IMR-90 (cell line): Measurements from ENCODE around the gene PTPRK. TPM values are rescaled to one million over a fixed set of nuclear protein-coding genes. Genes with fewer than 3 reads are reported as not detected.

Experiments
- ATAC-seq: fragments of 200-7000 bp; cut with Tn5 transposase; 2 replicates; pipeline ENCODE4 v1.9.1; 2020; ENCODE audit warnings: low read depth, mild to moderate bottlenecking, moderate library complexity
- BruUV-seq: library from RNA; stranded (reverse); fragments of 400-500 nt; replicated peaks from 2 replicates; lab custom pipeline; 2021; lab: Mats Ljungman, UMichigan
- CTCF ChIA-PET: fragments of 300-600 bp; formaldehyde crosslinking; extraction: SDS; loops from one replicate; lab custom pipeline; 2021; ENCODE audit warnings: antibody characterized with exemption; lab: Yijun Ruan, JAX
- POLR2A ChIA-PET: fragments of 300-600 bp; sonication (Branson Sonifier 250); formaldehyde crosslinking; loops from one replicate; lab custom pipeline; 2022; ENCODE audit warnings: antibody characterized with exemption; ENCODE audit not compliant: unreplicated experiment; lab: Charles Lee
- DNase-seq: peaks from one replicate; pipeline ENCODE4 v3.0.0; 2013
- H2AFZ ChIP-seq: replicated peaks from 2 replicates; pipeline ENCODE3; 2013; ENCODE audit warnings: low read length, mild to moderate bottlenecking; ENCODE audit not compliant: poor library complexity
- H2AK5ac ChIP-seq: 2 replicates; pipeline ENCODE4 v1.6.1; 2013; ENCODE audit warnings: low read depth, low read length, inconsistent platforms
- H2AK9ac ChIP-seq: replicated peaks from 2 replicates; pipeline ENCODE3; 2013; ENCODE audit warnings: mild to moderate bottlenecking, low read depth, low read length, moderate library complexity; ENCODE audit not compliant: poor library complexity
- H2BK120ac ChIP-seq: 2 replicates; pipeline ENCODE4 v1.6.1; 2013; ENCODE audit warnings: low read depth, low read length, inconsistent platforms
- H2BK15ac ChIP-seq: 3 replicates; pipeline ENCODE4 v1.6.1; 2013; ENCODE audit warnings: low read depth, low read length, inconsistent platforms
- H2BK20ac ChIP-seq: 2 replicates; pipeline ENCODE4 v1.6.1; 2013; ENCODE audit warnings: low read depth, mild to moderate bottlenecking, inconsistent platforms, low read length, moderate library complexity
- H2BK5ac ChIP-seq: 2 replicates; pipeline ENCODE4 v1.6.1; 2013; ENCODE audit warnings: mild to moderate bottlenecking, low read depth, low read length, inconsistent platforms; ENCODE audit not compliant: poor library complexity, severe bottlenecking
- H3K14ac ChIP-seq: replicated peaks from 2 replicates; pipeline ENCODE4 v1.6.1; 2013; ENCODE audit warnings: low read depth, low read length, inconsistent platforms
- H3K18ac ChIP-seq: 2 replicates; pipeline ENCODE4 v1.6.1; 2013; ENCODE audit warnings: low read depth, low read length, control low read depth
- H3K23ac ChIP-seq: 2 replicates; pipeline ENCODE4 v1.6.1; 2013; ENCODE audit warnings: low read depth, low read length, inconsistent platforms
- H3K27ac ChIP-seq: 2 replicates; pipeline ENCODE4 v1.5.1; 2013; ENCODE audit warnings: mild to moderate bottlenecking, control low read depth, low read length; ENCODE audit not compliant: insufficient read depth
- H3K27me3 ChIP-seq: 2 replicates; pipeline ENCODE4 v1.6.1; 2013; ENCODE audit warnings: low read length; ENCODE audit not compliant: control insufficient read depth, insufficient read depth
- H3K36me3 ChIP-seq: 2 replicates; pipeline ENCODE4 v1.6.1; 2013; ENCODE audit warnings: low read length, mixed read lengths; ENCODE audit not compliant: control insufficient read depth, insufficient read depth
- H3K4ac ChIP-seq: 2 replicates; pipeline ENCODE4 v1.6.1; 2013; ENCODE audit warnings: low read depth, low read length, inconsistent platforms
- H3K4me1 ChIP-seq: 2 replicates; pipeline ENCODE4 v1.6.1; 2013; ENCODE audit warnings: low read length, mixed read lengths; ENCODE audit not compliant: control insufficient read depth, insufficient read depth
- H3K4me2 ChIP-seq: 2 replicates; pipeline ENCODE4 v1.6.1; 2013; ENCODE audit warnings: low read depth, mild to moderate bottlenecking, control low read depth, low read length, moderate library complexity
- H3K4me3 ChIP-seq: 2 replicates; pipeline ENCODE4 v1.5.1; 2013; ENCODE audit warnings: low read depth, mild to moderate bottlenecking, control low read depth, low read length, moderate library complexity; ENCODE audit not compliant: insufficient read depth
- H3K56ac ChIP-seq: 2 replicates; pipeline ENCODE4 v1.6.1; 2013; ENCODE audit warnings: low read length, inconsistent platforms; ENCODE audit not compliant: insufficient read depth; ENCODE audit errors: extremely low read depth
- H3K79me1 ChIP-seq, 2 experiments: 2 replicates each; pipeline ENCODE4 v1.6.1; 2013; ENCODE audit warnings: low read length in 2 of 2, inconsistent platforms in 1 of 2, low read depth in 1 of 2
- H3K9ac ChIP-seq: 2 replicates; pipeline ENCODE4 v1.6.1; 2013; ENCODE audit warnings: low read depth, low read length, control low read depth
- H3K9me1 ChIP-seq: 2 replicates; pipeline ENCODE4 v1.6.1; 2013; ENCODE audit warnings: low read length, inconsistent platforms; ENCODE audit not compliant: insufficient read depth
- H3K9me3 ChIP-seq: 2 replicates; pipeline ENCODE4 v1.6.1; 2013; ENCODE audit warnings: low read length; ENCODE audit not compliant: control insufficient read depth, insufficient read depth
- H4K20me1 ChIP-seq: 2 replicates; pipeline ENCODE4 v1.6.1; 2013; ENCODE audit warnings: low read length, inconsistent platforms; ENCODE audit not compliant: insufficient read depth
- H4K5ac ChIP-seq: 2 replicates; pipeline ENCODE4 v1.6.1; 2013; ENCODE audit warnings: mild to moderate bottlenecking, low read depth, low read length, control low read depth
- H4K8ac ChIP-seq, 2 experiments: 2 replicates each; pipeline ENCODE4 v1.6.1; 2013; ENCODE audit warnings: low read depth in 2 of 2, low read length in 2 of 2, control low read depth in 1 of 2, inconsistent platforms in 1 of 2
- H4K91ac ChIP-seq: 2 replicates; pipeline ENCODE4 v1.6.1; 2013; ENCODE audit warnings: low read depth, low read length, inconsistent platforms; ENCODE audit not compliant: insufficient read depth
- BHLHE40 ChIP-seq: fragments of 150-350 bp; IDR thresholded peaks from 2 replicates; pipeline ENCODE4 v1.6.1; 2016; ENCODE audit warnings: mild to moderate bottlenecking, low read depth, low read length
- CEBPB ChIP-seq: IDR thresholded peaks from 2 replicates; pipeline ENCODE4 v1.6.1; 2012; ENCODE audit warnings: low read depth, low read length, improper control_type of control experiment
- CHD1 ChIP-seq: IDR thresholded peaks from 2 replicates; pipeline ENCODE4 v1.6.1; 2012; ENCODE audit warnings: low read depth, low read length, improper control_type of control experiment
- FOS ChIP-seq: fragments of 150-350 bp; IDR thresholded peaks from 2 replicates; pipeline ENCODE4 v1.6.1; 2016; ENCODE audit warnings: low read depth, low read length
- MXI1 ChIP-seq: IDR thresholded peaks from 2 replicates; pipeline ENCODE4 v1.6.1; 2012; ENCODE audit warnings: low read depth, mild to moderate bottlenecking, low read length, moderate library complexity, borderline replicate concordance
- RFX5 ChIP-seq: IDR thresholded peaks from 2 replicates; pipeline ENCODE4 v1.8.0; 2012; ENCODE audit warnings: low read depth, mild to moderate bottlenecking, low read length, moderate library complexity
- SMC3 ChIP-seq: fragments of 150-350 bp; IDR thresholded peaks from 2 replicates; pipeline ENCODE4 v1.6.1; 2016; ENCODE audit warnings: low read depth, mild to moderate bottlenecking, antibody characterized with exemption, low read length, moderate library complexity
- WGBS, 2 experiments: methylation state at CpG; one replicate each; pipeline versions ENCODE4 v1.1.5 to v1.1.7; 2013; ENCODE audit warnings: missing lambda C conversion rate in 2 of 2; ENCODE audit not compliant: insufficient read length in 1 of 2; ENCODE audit errors: extremely low coverage in 2 of 2; 5-methylcytosine and 5-hydroxymethylcytosine counted together
- dilution Hi-C: fragments of 300-500 bp; cut with HindIII; formaldehyde crosslinking; loops from one replicate; pipeline ENCODE4 v1.14.3; 2018; ENCODE audit warnings: low sequenced_read_pairs; ENCODE audit not compliant: unreplicated experiment
- in situ Hi-C: fragments of 300-500 bp; cut with MboI; formaldehyde crosslinking; loops from 3 replicates; pipeline ENCODE4 v1.14.3; 2019; ENCODE audit warnings: low sequenced_read_pairs, inconsistent platforms, mixed read lengths
- intact Hi-C: fragments of 100-400 bp; cut with micrococcal nuclease; formaldehyde crosslinking; loops from 2 replicates; pipeline ENCODE4 v1.10.0; 2022
- polyA plus RNA-seq, 3 experiments: library from polyadenylated mRNA; depleted of rRNA; stranded (reverse); fragments of >200 nt; gene quantifications; 2 replicates each; pipeline ENCODE4 v1.2.3, GENCODE V29; 2012; ENCODE audit warnings: low replicate concordance in 1 of 3
- total RNA-seq: library from RNA; depleted of rRNA; stranded (reverse); fragments of >200 nt; gene quantifications from 2 replicates; pipeline ENCODE4 v1.2.3, GENCODE V29; 2012
- TF ChIP-seq, protein P1 (sequence below): fragments of 150-350 bp; IDR thresholded peaks from 2 replicates; pipeline ENCODE4 v1.6.1; 2017; ENCODE audit warnings: mild to moderate bottlenecking, antibody characterized with exemption, low read length, low read depth

The PTPRK gene
- total and polyA plus RNA-seq, 2 of the 4 experiments (the other 2 are of a cell fraction) = 18.0 to 80.8 TPM

DNA sequence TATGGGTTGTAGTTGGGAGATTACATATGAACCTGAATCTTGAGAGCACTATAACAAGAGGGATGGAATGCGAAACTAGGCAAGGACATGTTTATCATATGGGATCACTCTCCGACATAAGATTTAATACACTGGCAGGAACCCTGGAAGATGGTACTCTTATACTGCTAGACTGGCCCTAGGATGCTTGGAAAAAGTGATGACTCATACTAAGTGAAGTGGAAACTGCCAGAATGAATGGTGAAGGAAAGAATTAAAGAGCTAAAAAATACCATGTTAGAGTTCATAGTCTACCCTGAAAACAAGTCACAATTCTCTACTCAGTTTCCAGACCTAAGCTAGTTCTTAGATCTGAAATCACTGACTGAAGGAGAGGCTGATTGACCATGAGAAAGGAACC, 574.0 kb downstream of the PTPRK start:
- Histone ChIP-seq H3K56ac (no peak overlapping the region), H3K4me1 (no peaks in the 10 kb centered on the region), H2AK9ac (no peak overlapping the region), H3K18ac (no peak overlapping the region), H2BK5ac (no peak overlapping the region), H3K4ac (no peak overlapping the region), H3K36me3 (no peaks in the 10 kb centered on the region), H3K14ac (no peak overlapping the region), H3K4me2 (no peak overlapping the region), H2BK120ac (no peak overlapping the region), H3K79me1 (no peaks in the 10 kb centered on the region), H3K4me3 (no peak overlapping the region), H4K91ac (no peak overlapping the region), H2BK20ac (no peak overlapping the region), H4K8ac (no peak overlapping the region), H3K9ac (no peak overlapping the region), H3K27ac (no peak overlapping the region), H3K27me3 (no peaks in the 10 kb centered on the region; the same call in 1 of the 2 replicates), H2AFZ (no peak overlapping the region), H2AK5ac (no peak overlapping the region), H2BK15ac (no peak overlapping the region), H3K23ac (no peak overlapping the region), H3K9me1 (no peaks in the 10 kb centered on the region), H4K5ac (no peak overlapping the region), H4K20me1 (no peaks in the 10 kb centered on the region), H3K9me3 (peaks cover 3% of the 10 kb centered on the region; the same call in 1 of the 2 replicates)
- ChIA-PET CTCF (no interaction called here), POLR2A (no interaction called here)
- DNase-seq (no peak), ATAC-seq (no peak)
- in situ Hi-C loops (no loop called here), dilution Hi-C loops (no loop called here), intact Hi-C loops (no loop called here)
- BruUV-seq = no TSS peak
- WGBS, 2 experiments = no CpG with 5 or more reads among the region's 2 CpGs
- TF ChIP-seq FOS = no peak
- no peak for TF ChIP-seq SMC3
- TF ChIP-seq, protein P1, sequence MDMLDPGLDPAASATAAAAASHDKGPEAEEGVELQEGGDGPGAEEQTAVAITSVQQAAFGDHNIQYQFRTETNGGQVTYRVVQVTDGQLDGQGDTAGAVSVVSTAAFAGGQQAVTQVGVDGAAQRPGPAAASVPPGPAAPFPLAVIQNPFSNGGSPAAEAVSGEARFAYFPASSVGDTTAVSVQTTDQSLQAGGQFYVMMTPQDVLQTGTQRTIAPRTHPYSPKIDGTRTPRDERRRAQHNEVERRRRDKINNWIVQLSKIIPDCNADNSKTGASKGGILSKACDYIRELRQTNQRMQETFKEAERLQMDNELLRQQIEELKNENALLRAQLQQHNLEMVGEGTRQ = no peak
- no peak for TF ChIP-seq CEBPB
- TF ChIP-seq MXI1 = no peak
- TF ChIP-seq CHD1 = no peak
- no peak for TF ChIP-seq BHLHE40
- TF ChIP-seq RFX5 = no peak
